Neural crest cell (in vitro differentiated cells): ENCODE data around the gene EME1. TPM values are rescaled to one million over a fixed set of nuclear protein-coding genes. Genes with fewer than 3 reads are reported as not detected.

Experiments
- DNase-seq: peaks from one replicate; pipeline ENCODE4 v3.0.0; 2021; ENCODE audit warnings: low read depth, mixed read lengths, low spot score
- H3K27ac Mint-ChIP-seq: one replicate; pipeline ENCODE4 v1.8.0; 2021; ENCODE audit warnings: mild to moderate bottlenecking, mixed read lengths; ENCODE audit not compliant: unreplicated experiment
- H3K27me3 Mint-ChIP-seq: 2 replicates; pipeline ENCODE4 v1.8.0; 2021; ENCODE audit warnings: low read depth, mild to moderate bottlenecking, mixed read lengths
- H3K36me3 Mint-ChIP-seq: 2 replicates; pipeline ENCODE4 v1.8.0; 2021; ENCODE audit warnings: low read depth, mild to moderate bottlenecking, mixed read lengths
- H3K4me1 Mint-ChIP-seq: 2 replicates; pipeline ENCODE4 v1.8.0; 2021; ENCODE audit warnings: mixed read lengths
- H3K4me3 Mint-ChIP-seq: one replicate; pipeline ENCODE4 v1.8.0; 2021; ENCODE audit warnings: mild to moderate bottlenecking, mixed read lengths
- H3K9me3 Mint-ChIP-seq: 2 replicates; pipeline ENCODE4 v1.8.0; 2021; ENCODE audit warnings: mixed read lengths
- total RNA-seq: library from RNA; stranded (reverse); gene quantifications from 2 replicates; pipeline ENCODE4 v1.2.1, GENCODE V29; 2021
- TF ChIP-seq, protein P1 (sequence below): fragments of 200-600 bp; sonication (generic); conservative IDR thresholded peaks from 2 replicates; pipeline ENCODE4 v1.5.0; 2021; ENCODE audit warnings: antibody characterized with exemption, mild to moderate bottlenecking

Gene EME1
- total RNA-seq, 1 donor from 2014 or later, result 31.4 TPM

GRCh38 chr17:50421308-50422051 is 48.5 kb downstream of the EME1 start:
- no peak overlapping the region for H3K27ac Mint-ChIP-seq
- DNase-seq, result no peak
- peaks cover 11% of the 10 kb centered on the region for H3K9me3 Mint-ChIP-seq
- peaks cover 5% of the 10 kb centered on the region for H3K27me3 Mint-ChIP-seq
- H3K4me3 Mint-ChIP-seq, result no peak overlapping the region
- H3K4me1 Mint-ChIP-seq, result peaks cover 12% of the 10 kb centered on the region
- peaks cover 8% of the 10 kb centered on the region for H3K36me3 Mint-ChIP-seq
- TF ChIP-seq, protein P1, sequence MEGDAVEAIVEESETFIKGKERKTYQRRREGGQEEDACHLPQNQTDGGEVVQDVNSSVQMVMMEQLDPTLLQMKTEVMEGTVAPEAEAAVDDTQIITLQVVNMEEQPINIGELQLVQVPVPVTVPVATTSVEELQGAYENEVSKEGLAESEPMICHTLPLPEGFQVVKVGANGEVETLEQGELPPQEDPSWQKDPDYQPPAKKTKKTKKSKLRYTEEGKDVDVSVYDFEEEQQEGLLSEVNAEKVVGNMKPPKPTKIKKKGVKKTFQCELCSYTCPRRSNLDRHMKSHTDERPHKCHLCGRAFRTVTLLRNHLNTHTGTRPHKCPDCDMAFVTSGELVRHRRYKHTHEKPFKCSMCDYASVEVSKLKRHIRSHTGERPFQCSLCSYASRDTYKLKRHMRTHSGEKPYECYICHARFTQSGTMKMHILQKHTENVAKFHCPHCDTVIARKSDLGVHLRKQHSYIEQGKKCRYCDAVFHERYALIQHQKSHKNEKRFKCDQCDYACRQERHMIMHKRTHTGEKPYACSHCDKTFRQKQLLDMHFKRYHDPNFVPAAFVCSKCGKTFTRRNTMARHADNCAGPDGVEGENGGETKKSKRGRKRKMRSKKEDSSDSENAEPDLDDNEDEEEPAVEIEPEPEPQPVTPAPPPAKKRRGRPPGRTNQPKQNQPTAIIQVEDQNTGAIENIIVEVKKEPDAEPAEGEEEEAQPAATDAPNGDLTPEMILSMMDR, result no peak

DNA sequence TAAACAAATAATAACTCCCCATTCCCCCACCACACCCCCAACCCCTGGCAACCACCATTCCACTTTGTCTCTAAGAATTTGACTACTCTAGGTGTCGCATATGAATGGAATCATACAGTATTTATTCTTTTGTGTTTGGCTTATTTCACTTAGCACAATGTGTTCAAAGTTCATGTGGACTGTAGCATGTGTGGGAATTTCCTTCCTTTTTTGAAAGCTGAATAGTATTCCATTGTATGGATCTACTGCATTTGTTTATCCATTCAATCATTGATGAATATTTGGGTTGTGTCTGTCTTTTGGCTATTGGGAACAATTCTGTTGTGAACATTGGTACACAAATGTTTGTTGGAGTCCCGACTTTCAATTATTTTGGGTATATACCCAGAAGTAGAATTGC is 49.7 kb downstream of the EME1 start:
- Mint-ChIP-seq H3K27me3 (peaks cover 2% of the 10 kb centered on the region), H3K4me3 (no peak overlapping the region), H3K27ac (no peak overlapping the region), H3K9me3 (peaks cover 11% of the 10 kb centered on the region), H3K4me1 (peaks cover 25% of the 10 kb centered on the region), H3K36me3 (peaks cover 8% of the 10 kb centered on the region)
- TF ChIP-seq, protein P1, result no peak
- DNase-seq, result no peak

- Mint-ChIP-seq H3K27me3 (peaks cover 2% of the 10 kb centered on the region), H3K4me1 (peaks cover 28% of the 10 kb centered on the region), H3K9me3 (peaks cover 11% of the 10 kb centered on the region), H3K27ac (no peak overlapping the region), H3K36me3 (peaks cover 8% of the 10 kb centered on the region), H3K4me3 (peak overlapping the region; percentile 65)
- DNase-seq, result no peak
- TF ChIP-seq, protein P1, result no peak
Measured at GRCh38 chr17:50423553-50424159, 50.6 kb downstream of the EME1 start.

DNA sequence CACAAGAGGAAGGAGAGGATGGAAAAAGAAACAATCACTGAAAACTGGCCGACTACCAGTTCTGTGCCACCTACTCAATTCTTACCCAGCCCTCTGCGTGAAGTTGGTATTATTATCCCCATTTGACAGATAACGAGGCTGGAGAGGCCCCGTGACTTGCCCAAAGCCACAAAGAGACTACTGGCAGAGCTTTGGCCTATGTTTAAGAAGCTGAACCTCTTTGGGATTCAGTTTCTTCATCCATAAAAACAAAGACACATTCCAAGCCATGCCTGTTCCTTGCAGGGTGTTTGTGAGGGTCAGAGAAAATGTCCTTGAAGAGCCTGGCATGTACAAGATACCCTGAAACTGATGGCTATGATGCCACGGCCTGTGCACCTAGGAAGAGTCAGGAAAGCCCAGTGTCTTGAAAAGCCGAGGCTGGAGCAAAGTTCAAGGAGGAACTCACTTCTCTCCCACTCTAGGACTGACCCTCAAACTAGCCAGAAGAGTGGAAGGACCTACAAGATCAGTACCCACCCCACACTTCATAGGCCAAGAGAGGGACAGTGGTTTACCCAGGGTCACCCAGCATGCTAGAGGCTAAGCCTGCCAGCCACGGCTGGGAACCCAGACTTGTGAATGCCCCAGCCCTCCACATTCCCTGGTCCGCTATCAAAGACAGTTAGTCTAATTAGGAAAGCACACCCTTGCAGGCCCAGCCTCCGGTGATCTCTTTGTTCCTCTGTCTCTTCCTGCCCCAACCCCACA is 51.4 kb downstream of the EME1 start:
- DNase-seq, result no peak
- Mint-ChIP-seq H3K4me3 (peak overlapping the region; percentile 65), H3K27me3 (no peaks in the 10 kb centered on the region), H3K4me1 (peaks cover 34% of the 10 kb centered on the region), H3K9me3 (peaks cover 6% of the 10 kb centered on the region), H3K27ac (no peak overlapping the region), H3K36me3 (peaks cover 2% of the 10 kb centered on the region)
- TF ChIP-seq, protein P1, result no peak

DNA sequence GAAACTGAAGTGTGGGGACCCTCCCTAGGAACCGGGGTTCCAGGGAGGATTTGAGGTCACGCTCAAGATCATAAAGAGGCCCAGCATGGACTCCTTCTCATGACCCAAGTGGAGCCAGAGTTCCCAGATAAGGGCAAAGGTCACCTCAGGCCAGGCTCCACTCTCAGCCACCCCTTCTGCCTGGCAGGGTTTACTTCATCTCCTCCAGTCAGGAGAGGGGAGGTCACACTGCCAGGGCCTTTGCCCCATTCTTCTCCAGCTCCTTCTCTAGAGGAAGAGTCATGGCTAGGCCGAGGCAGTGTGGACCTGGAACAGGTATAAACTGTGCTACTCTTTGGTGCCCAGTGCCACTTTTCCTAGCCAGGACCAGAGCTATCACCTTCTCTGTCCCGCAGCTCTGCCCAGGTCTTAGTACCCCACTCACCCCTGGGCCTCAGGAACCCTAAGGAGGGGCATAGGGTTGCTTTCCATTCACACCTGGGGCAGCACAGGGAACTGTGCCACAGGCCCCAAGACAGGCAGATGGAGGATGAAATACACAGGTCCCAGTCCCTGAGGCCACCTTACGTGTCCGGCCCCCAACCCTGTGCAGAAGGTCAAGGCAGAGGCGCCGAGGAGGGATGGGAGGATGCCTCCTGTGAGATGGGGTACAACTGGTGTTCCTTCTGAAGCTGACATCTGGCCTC is 52.1 kb downstream of the EME1 start:
- no peak overlapping the region for H3K27ac Mint-ChIP-seq
- TF ChIP-seq, protein P1, result no peak
- H3K27me3 Mint-ChIP-seq, result no peaks in the 10 kb centered on the region
- no peak for DNase-seq
- H3K4me1 Mint-ChIP-seq, result peaks cover 38% of the 10 kb centered on the region
- peak overlapping the region; percentile 85 for H3K4me3 Mint-ChIP-seq
- peaks cover 2% of the 10 kb centered on the region for H3K36me3 Mint-ChIP-seq
- H3K9me3 Mint-ChIP-seq, result peaks cover 6% of the 10 kb centered on the region
